Middle frontal gyrus (tissue), 1 donor: Measurements from ENCODE around the gene ENOX1.

Source experiments
- DNase-seq: peaks from one replicate; pipeline ENCODE4 v3.0.0-alpha.2; 2015; ENCODE audit warnings: low spot score; ENCODE audit errors: extremely low spot score

Gene ENOX1

DNA sequence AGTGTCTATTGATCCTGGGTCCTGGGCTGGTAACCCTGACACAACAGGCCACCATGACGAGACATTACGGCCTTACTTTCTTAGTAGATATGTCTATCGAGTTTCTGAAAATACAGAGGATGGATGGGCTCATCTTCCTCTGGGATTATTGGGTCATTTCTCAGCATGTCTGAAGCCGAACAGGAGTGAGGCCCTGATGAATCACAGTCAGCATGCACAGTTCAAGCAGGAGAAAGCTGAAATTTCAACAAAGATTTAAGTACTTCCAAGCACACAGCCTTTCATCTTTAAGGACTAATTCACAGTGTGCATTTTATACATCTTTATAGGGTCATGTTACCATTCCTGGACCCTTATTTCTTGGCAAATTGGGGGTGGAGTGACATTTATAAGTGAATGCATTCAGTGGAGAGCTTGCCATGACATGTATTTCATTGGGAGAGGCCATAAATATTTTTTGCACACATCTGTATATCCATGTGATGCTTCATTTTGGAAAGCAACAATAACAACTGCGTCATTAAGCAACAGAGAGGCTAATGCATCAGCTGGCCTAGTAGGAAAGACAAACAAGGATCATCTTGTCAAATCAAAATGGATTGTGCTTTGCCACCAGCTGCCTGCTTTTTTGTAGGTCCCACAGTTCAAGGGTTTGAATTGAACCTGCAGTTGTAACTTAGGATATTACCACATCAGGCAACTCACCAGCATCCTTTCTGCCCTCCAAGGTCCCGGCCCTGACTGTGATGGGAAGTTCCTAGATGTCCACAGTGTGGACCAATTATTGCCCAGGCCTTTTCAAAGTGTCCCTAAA, 619.9 kb downstream of the ENOX1 start:
- no peak for DNase-seq
